Ascending aorta (tissue), 2 donors: ENCODE results near the gene SCN1A. TPM values are rescaled to one million over a fixed set of nuclear protein-coding genes. Genes with fewer than 3 reads are reported as not detected.

Experiments used
- DNase-seq, 2 donors: peaks; one replicate each; pipeline ENCODE4 v3.0.0-alpha.2; 2019; ENCODE audit warnings: low spot score in 2 of 2
- H3K27ac ChIP-seq, 2 donors: fragments of 200-600 bp; sonication (generic); one replicate each; pipeline ENCODE4 v1.5.1; 2016 to 2017; ENCODE audit warnings: mild to moderate bottlenecking in 1 of 2
- H3K27me3 ChIP-seq: fragments of 200-600 bp; sonication (generic); one replicate; pipeline ENCODE4 v1.5.1; 2017
- H3K36me3 ChIP-seq, 2 donors: fragments of 200-600 bp; sonication (generic); one replicate each; pipeline ENCODE4 v1.5.1; 2016
- H3K4me1 ChIP-seq, 2 donors: fragments of 200-600 bp; sonication (generic); one replicate each; pipeline ENCODE4 v1.5.1; 2016 to 2017; ENCODE audit warnings: mild to moderate bottlenecking in 1 of 2
- H3K4me3 ChIP-seq, 2 donors: fragments of 200-600 bp; sonication (generic); one replicate each; pipeline ENCODE4 v1.5.1; 2016 to 2017; ENCODE audit warnings: mild to moderate bottlenecking in 1 of 2
- H3K9me3 ChIP-seq, 2 donors: fragments of 200-600 bp; sonication (generic); one replicate each; pipeline ENCODE4 v1.5.1; 2016
- CTCF ChIP-seq, 3 experiments: fragments of 200-600 bp in 2 of 3; fragments of 450-650 bp in 1 of 3; sonication (generic) in 2 of 3; IDR thresholded peaks; one replicate each; pipeline ENCODE4 v1.5.1; 2016 to 2019; ENCODE audit warnings: antibody characterized with exemption in 3 of 3, mild to moderate bottlenecking in 1 of 3, moderate library complexity in 1 of 3
- intact Hi-C: fragments of 100-400 bp; cut with DNase I; formaldehyde crosslinking; loops from one replicate; pipeline ENCODE4 v1.15.1; 2023
- total RNA-seq: library from RNA; depleted of rRNA; stranded (reverse); fragments of >200 nt; gene quantifications from one replicate; pipeline ENCODE4 v1.1.0, GENCODE V29; 2016

The SCN1A gene
- total RNA-seq, 1 donor from 2014 or later = not detected

DNA sequence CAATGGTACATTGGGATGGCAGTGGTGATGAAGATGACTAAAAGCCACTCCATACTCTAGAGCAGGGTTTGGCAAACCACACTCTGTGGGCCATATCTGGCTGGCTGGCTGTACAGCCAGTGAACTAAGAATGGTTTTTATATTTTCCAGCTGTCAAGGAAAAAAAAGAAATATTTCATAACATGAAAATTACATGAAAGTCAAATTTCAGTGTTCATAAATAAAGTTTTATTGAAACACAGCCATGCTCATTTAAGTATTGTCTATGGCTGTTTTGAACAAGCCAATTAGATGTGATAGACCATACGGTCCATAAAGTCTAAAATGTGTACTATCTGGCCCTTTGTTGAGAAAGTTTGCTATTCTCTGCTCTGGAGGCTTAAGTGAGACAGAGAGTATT is 175.7 kb downstream of the SCN1A start:
- Histone ChIP-seq H3K27ac (no peak overlapping the region), H3K4me3 (peak overlapping the region in 1 of 2 donors; percentile 95), H3K27me3 (no peaks in the 10 kb centered on the region), H3K36me3 (peaks cover 3 to 11% of the 10 kb centered on the region in 2 donors), H3K4me1 (peaks cover 0 to 16% of the 10 kb centered on the region in 2 donors), H3K9me3 (no peaks in the 10 kb centered on the region)
- DNase-seq = no peak
- intact Hi-C loops = loop anchor here (5.0 kb wide), 1 partner anchor 960 kb away; no protein-coding TSS in a partner anchor
- no peak for TF ChIP-seq CTCF (IDR thresholded peaks at IDR 0.05)

GRCh38 chr2:165950438-165950837 is 177.4 kb downstream of the SCN1A start:
- peaks cover 0 to 16% of the 10 kb centered on the region in 2 donors for H3K4me1 ChIP-seq
- TF ChIP-seq CTCF (IDR thresholded peaks at IDR 0.05) = no peak
- DNase-seq = no peak
- no peak overlapping the region for H3K27ac ChIP-seq
- intact Hi-C loops = loop anchor here (5.0 kb wide), 1 partner anchor 958 kb away; no protein-coding TSS in a partner anchor
- no peaks in the 10 kb centered on the region for H3K9me3 ChIP-seq
- H3K27me3 ChIP-seq = no peaks in the 10 kb centered on the region
- H3K36me3 ChIP-seq = peaks cover 3 to 12% of the 10 kb centered on the region in 2 donors
- no peak overlapping the region for H3K4me3 ChIP-seq

GRCh38 chr2:165941827-165942226 is 186.0 kb downstream of the SCN1A start:
- TF ChIP-seq CTCF (IDR thresholded peaks at IDR 0.05) = no peak
- no peaks in the 10 kb centered on the region for H3K27me3 ChIP-seq
- no peak for DNase-seq
- intact Hi-C loops = no loop called here
- H3K4me1 ChIP-seq = no peaks in the 10 kb centered on the region
- H3K36me3 ChIP-seq = peaks cover 26 to 40% of the 10 kb centered on the region in 2 donors
- no peak overlapping the region for H3K4me3 ChIP-seq
- H3K27ac ChIP-seq = no peak overlapping the region
- H3K9me3 ChIP-seq = no peaks in the 10 kb centered on the region

GRCh38 chr2:165938237-165938636 is 189.6 kb downstream of the SCN1A start:
- peaks cover 20 to 34% of the 10 kb centered on the region in 2 donors for H3K36me3 ChIP-seq
- H3K4me1 ChIP-seq = no peaks in the 10 kb centered on the region
- H3K27ac ChIP-seq = no peak overlapping the region
- DNase-seq = no peak
- no peaks in the 10 kb centered on the region for H3K9me3 ChIP-seq
- no peak for TF ChIP-seq CTCF (IDR thresholded peaks at IDR 0.05)
- H3K27me3 ChIP-seq = no peaks in the 10 kb centered on the region
- H3K4me3 ChIP-seq = no peak overlapping the region
- intact Hi-C loops = no loop called here

Other genes starting within 250 kb of the SCN1A start
- gene TTC21B, start 174.2 kb downstream of the SCN1A start, total RNA-seq = 5.5 TPM
- 5.5 TPM for gene SCN9A, start 247.9 kb upstream of the SCN1A start, total RNA-seq